Mesenchymal stem cell (in vitro differentiated cells and primary cell): ENCODE results near the gene RAF1.

Experiments
- DNase-seq: peaks from one replicate; pipeline ENCODE4 v3.0.0-alpha.2; 2013
- H2AFZ ChIP-seq: one replicate; pipeline ENCODE4 v1.6.1; 2013; ENCODE audit warnings: low read depth, mild to moderate bottlenecking, control low read depth, inconsistent platforms, low read length, moderate library complexity
- H2AK5ac ChIP-seq: 2 replicates; pipeline ENCODE4 v1.6.1; 2013; ENCODE audit warnings: low read length, moderate library complexity, mild to moderate bottlenecking, inconsistent platforms; ENCODE audit not compliant: severe bottlenecking
- H2BK120ac ChIP-seq: one replicate; pipeline ENCODE4 v1.6.1; 2013; ENCODE audit warnings: low read depth, mild to moderate bottlenecking, inconsistent platforms, low read length, moderate library complexity
- H2BK12ac ChIP-seq, 2 experiments: one replicate each; pipeline ENCODE4 v1.6.1; 2013; ENCODE audit warnings: inconsistent platforms in 2 of 2, low read length in 2 of 2, mild to moderate bottlenecking in 2 of 2, moderate library complexity in 2 of 2, control low read depth in 1 of 2
- H2BK15ac ChIP-seq: one replicate; pipeline ENCODE4 v1.6.1; 2013; ENCODE audit warnings: mild to moderate bottlenecking, low read depth, inconsistent platforms; ENCODE audit not compliant: poor library complexity, severe bottlenecking
- H2BK5ac ChIP-seq: 2 replicates; pipeline ENCODE4 v1.6.1; 2013; ENCODE audit warnings: low read depth, mild to moderate bottlenecking, low read length, control low read depth, inconsistent platforms; ENCODE audit not compliant: poor library complexity, severe bottlenecking
- H3K14ac ChIP-seq, 2 experiments: one replicate each; pipeline ENCODE4 v1.6.1; 2013; ENCODE audit warnings: inconsistent platforms in 2 of 2, low read length in 2 of 2, control low read depth in 1 of 2, mild to moderate bottlenecking in 1 of 2, moderate library complexity in 1 of 2
- H3K18ac ChIP-seq, 2 experiments: one replicate each; pipeline ENCODE4 v1.6.1; 2013; ENCODE audit warnings: inconsistent platforms in 2 of 2, low read length in 2 of 2, control low read depth in 1 of 2, low read depth in 1 of 2, mild to moderate bottlenecking in 1 of 2
- H3K23ac ChIP-seq, 2 experiments: one replicate each; pipeline ENCODE4 v1.6.1; 2013; ENCODE audit warnings: inconsistent platforms in 2 of 2, low read length in 2 of 2, mild to moderate bottlenecking in 2 of 2, moderate library complexity in 2 of 2, control low read depth in 1 of 2
- H3K27ac ChIP-seq: 2 replicates; pipeline ENCODE4 v1.5.1; 2013; ENCODE audit warnings: mild to moderate bottlenecking, moderate library complexity, low read length, control low read depth, inconsistent platforms; ENCODE audit not compliant: poor library complexity, severe bottlenecking
- H3K27me3 ChIP-seq, 2 experiments: 2 replicates each; pipeline versions ENCODE4 v1.6.1 to v1.7.0; 2013; ENCODE audit warnings: low read length in 2 of 2, mild to moderate bottlenecking in 2 of 2, moderate library complexity in 2 of 2, control low read depth in 1 of 2, inconsistent platforms in 1 of 2; ENCODE audit not compliant: control insufficient read depth in 1 of 2, insufficient read depth in 1 of 2
- H3K36me3 ChIP-seq, 2 experiments: 2 replicates each; pipeline versions ENCODE4 v1.6.1 to v1.7.0; 2013; ENCODE audit warnings: low read length in 2 of 2, control low read depth in 1 of 2, inconsistent platforms in 1 of 2, low read depth in 1 of 2, mild to moderate bottlenecking in 1 of 2; ENCODE audit not compliant: insufficient read depth in 2 of 2, control insufficient read depth in 1 of 2
- H3K4ac ChIP-seq, 2 experiments: one replicate each; pipeline ENCODE4 v1.6.1; 2013; ENCODE audit warnings: inconsistent platforms in 2 of 2, low read length in 2 of 2, mild to moderate bottlenecking in 2 of 2, moderate library complexity in 2 of 2, control low read depth in 1 of 2, low read depth in 1 of 2
- H3K4me1 ChIP-seq: 2 replicates; pipeline ENCODE4 v1.6.1; 2013; ENCODE audit warnings: low read depth, low read length, control low read depth; ENCODE audit not compliant: control insufficient read depth, insufficient read depth
- H3K4me2 ChIP-seq: 2 replicates; pipeline ENCODE4 v1.6.1; 2013; ENCODE audit warnings: low read length, mild to moderate bottlenecking, inconsistent platforms; ENCODE audit not compliant: poor library complexity, severe bottlenecking
- H3K4me3 ChIP-seq, 2 experiments: 2 replicates each; pipeline versions ENCODE4 v1.5.1 to v1.7.0; 2013; ENCODE audit warnings: low read length in 2 of 2, mild to moderate bottlenecking in 2 of 2, control low read depth in 1 of 2, low read depth in 1 of 2; ENCODE audit not compliant: insufficient read depth in 1 of 2
- H3K79me1 ChIP-seq: replicated peaks from 2 replicates; pipeline ENCODE4 v1.6.1; 2013; ENCODE audit warnings: mild to moderate bottlenecking, control low read depth, low read length, inconsistent platforms; ENCODE audit not compliant: poor library complexity, severe bottlenecking
- H3K9ac ChIP-seq: 2 replicates; pipeline ENCODE4 v1.7.0; 2013; ENCODE audit warnings: mild to moderate bottlenecking, low read length, moderate library complexity
- H3K9me3 ChIP-seq: 2 replicates; pipeline ENCODE4 v1.7.0; 2013; ENCODE audit warnings: mild to moderate bottlenecking, low read length; ENCODE audit not compliant: control insufficient read depth
- H4K8ac ChIP-seq: one replicate; pipeline ENCODE4 v1.6.1; 2013; ENCODE audit warnings: inconsistent platforms, mild to moderate bottlenecking, low read length, moderate library complexity
- H4K91ac ChIP-seq: one replicate; pipeline ENCODE4 v1.6.1; 2013; ENCODE audit warnings: mild to moderate bottlenecking, low read length, inconsistent platforms
- WGBS: methylation state at CpG from one replicate; pipeline ENCODE4 v1.1.7; 2013; ENCODE audit warnings: mixed read lengths; 5-methylcytosine and 5-hydroxymethylcytosine counted together

The RAF1 gene

GRCh38 chr3:12653747-12654146 lies 10.2 kb downstream of the RAF1 start:
- H2BK5ac ChIP-seq = no peak overlapping the region
- DNase-seq = no peak

GRCh38 chr3:12648384-12648959 lies 15.4 kb downstream of the RAF1 start:
- no peak overlapping the region for H2BK120ac ChIP-seq
- no peaks in the 10 kb centered on the region for H3K36me3 ChIP-seq
- DNase-seq = no peak
- no peak overlapping the region for H2AFZ ChIP-seq
- H3K27ac ChIP-seq = no peak overlapping the region
- no peaks in the 10 kb centered on the region for H3K27me3 ChIP-seq
- H2AK5ac ChIP-seq = no peak overlapping the region
- no peak overlapping the region for H4K8ac ChIP-seq
- H3K23ac ChIP-seq = no peak overlapping the region
- no peak overlapping the region for H2BK15ac ChIP-seq
- no peaks in the 10 kb centered on the region for H3K9me3 ChIP-seq
- no peak overlapping the region for H3K4ac ChIP-seq
- H3K14ac ChIP-seq = no peak overlapping the region
- H3K4me2 ChIP-seq = no peak overlapping the region
- peak overlapping the region; percentile 33 for H3K9ac ChIP-seq
- no peak overlapping the region for H3K4me3 ChIP-seq
- H3K4me1 ChIP-seq = peaks cover 4% of the 10 kb centered on the region
- H3K18ac ChIP-seq = no peak overlapping the region
- no peak overlapping the region for H2BK12ac ChIP-seq
- H3K79me1 ChIP-seq = no peaks in the 10 kb centered on the region
- H4K91ac ChIP-seq = no peak overlapping the region
- no peak overlapping the region for H2BK5ac ChIP-seq
- over 99% methylated on average over 10 of the region's 12 CpGs for WGBS

More at GRCh38 chr3:12653747-12654146, 10.2 kb downstream of the RAF1 start:
- no peak overlapping the region for H3K18ac ChIP-seq
- no peaks in the 10 kb centered on the region for H3K36me3 ChIP-seq
- H3K9ac ChIP-seq = no peak overlapping the region
- no peak overlapping the region for H3K4me2 ChIP-seq
- H4K8ac ChIP-seq = no peak overlapping the region
- no peaks in the 10 kb centered on the region for H3K79me1 ChIP-seq
- no peak overlapping the region for H2BK12ac ChIP-seq
- no peak overlapping the region for H2BK15ac ChIP-seq
- H4K91ac ChIP-seq = no peak overlapping the region
- WGBS = 91% methylated on average over 3 of the region's 4 CpGs
- no peaks in the 10 kb centered on the region for H3K27me3 ChIP-seq
- no peak overlapping the region for H3K4me3 ChIP-seq
- no peak overlapping the region for H2AFZ ChIP-seq
- H2BK120ac ChIP-seq = no peak overlapping the region
- no peak overlapping the region for H3K27ac ChIP-seq
- no peak overlapping the region for H3K14ac ChIP-seq
- no peak overlapping the region for H2AK5ac ChIP-seq
- no peak overlapping the region for H3K4ac ChIP-seq
- no peak overlapping the region for H3K23ac ChIP-seq
- H3K9me3 ChIP-seq = no peaks in the 10 kb centered on the region
- H3K4me1 ChIP-seq = peaks cover 1% of the 10 kb centered on the region

- peak overlapping the region; percentile 76 for H3K9ac ChIP-seq
- H3K27ac ChIP-seq = peak overlapping the region; percentile 42
- no peak overlapping the region for H3K14ac ChIP-seq
- WGBS = 52% methylated on average over 4 of the region's 6 CpGs
- H2BK120ac ChIP-seq = no peak overlapping the region
- H3K4me3 ChIP-seq = peak overlapping the region in 1 of 2 experiments; percentile 35
- no peaks in the 10 kb centered on the region for H3K9me3 ChIP-seq
- no peak overlapping the region for H2BK12ac ChIP-seq
- H3K36me3 ChIP-seq = no peaks in the 10 kb centered on the region
- no peak overlapping the region for H2AK5ac ChIP-seq
- no peak overlapping the region for H3K4ac ChIP-seq
- H3K79me1 ChIP-seq = no peaks in the 10 kb centered on the region
- H3K27me3 ChIP-seq = no peaks in the 10 kb centered on the region
- peak; percentile 29 for DNase-seq
- no peak overlapping the region for H3K23ac ChIP-seq
- no peak overlapping the region for H4K8ac ChIP-seq
- no peak overlapping the region for H4K91ac ChIP-seq
- H2AFZ ChIP-seq = no peak overlapping the region
- H3K18ac ChIP-seq = no peak overlapping the region
- no peak overlapping the region for H2BK5ac ChIP-seq
- H2BK15ac ChIP-seq = no peak overlapping the region
- peaks cover 7% of the 10 kb centered on the region for H3K4me1 ChIP-seq
- H3K4me2 ChIP-seq = no peak overlapping the region
These were observed 19.5 kb downstream of the RAF1 start for GRCh38 chr3:12644331-12644937.

GRCh38 chr3:12643724-12644123 lies 20.2 kb downstream of the RAF1 start:
- no peak for DNase-seq
- Histone ChIP-seq H3K27ac (no peak overlapping the region), H4K91ac (no peak overlapping the region), H3K4me2 (no peak overlapping the region), H2AK5ac (no peak overlapping the region), H2BK5ac (no peak overlapping the region), H3K14ac (no peak overlapping the region), H3K4me3 (peak overlapping the region in 1 of 2 experiments; percentile 22), H3K27me3 (no peaks in the 10 kb centered on the region), H4K8ac (no peak overlapping the region), H2BK12ac (no peak overlapping the region), H3K36me3 (no peaks in the 10 kb centered on the region), H2AFZ (no peak overlapping the region), H3K4me1 (peaks cover 7% of the 10 kb centered on the region), H2BK120ac (no peak overlapping the region), H3K9me3 (no peaks in the 10 kb centered on the region), H3K9ac (peak overlapping the region; percentile 76), H3K18ac (no peak overlapping the region), H3K23ac (no peak overlapping the region), H3K4ac (no peak overlapping the region), H2BK15ac (no peak overlapping the region), H3K79me1 (no peaks in the 10 kb centered on the region)
- WGBS = no CpG with 5 or more reads among the region's 1 CpG
